ENCODE results near the gene CDH8.
"Not testable (repeated sequence)": the region's sequence is repeated elsewhere in the genome, so short reads cannot be mapped to it uniquely, and the experiment has no call there.

Gene CDH8

DNA sequence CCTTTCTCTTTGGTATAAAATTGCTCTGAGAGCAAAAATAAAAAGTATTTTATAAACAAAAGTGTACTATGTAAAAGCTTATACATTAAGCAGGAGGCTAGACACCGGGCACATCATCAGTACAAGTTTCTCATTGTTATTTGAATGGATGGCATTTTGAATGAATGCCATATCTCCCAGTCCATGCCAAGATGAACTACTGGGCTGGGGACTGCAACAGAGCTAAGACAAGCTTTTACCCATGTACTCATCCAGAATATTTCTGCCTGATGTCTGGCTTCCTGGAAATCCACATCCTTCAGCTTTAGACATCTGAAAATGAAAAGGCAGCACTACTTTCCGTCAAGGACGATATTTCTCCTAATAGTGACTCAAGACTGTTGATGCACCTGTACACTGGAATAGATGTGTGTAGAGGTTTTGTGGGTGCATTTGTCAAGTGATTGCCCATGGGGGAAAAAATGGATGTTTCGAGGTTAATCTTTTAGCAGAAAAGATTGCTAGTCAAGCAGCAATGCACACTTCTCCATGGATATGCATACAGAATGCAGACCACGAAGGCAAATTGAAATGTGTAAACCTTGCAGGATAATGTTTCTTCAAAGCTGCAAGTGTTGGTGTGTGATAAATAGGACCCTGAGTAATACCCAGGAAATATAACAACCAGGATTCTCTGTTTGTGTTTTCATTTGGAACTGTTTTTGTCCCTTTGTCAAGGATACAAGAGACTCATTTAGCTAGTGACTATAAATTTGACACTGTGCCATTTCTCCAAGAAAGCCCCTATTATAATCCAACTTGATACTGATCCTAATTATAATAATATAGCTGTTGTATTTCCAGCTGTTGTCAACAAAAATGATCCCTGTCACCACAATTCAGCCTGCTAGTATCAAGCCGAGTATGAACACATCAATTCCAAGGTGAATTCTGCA, 173.8 kb downstream of the CDH8 start:
- DNase-seq (ENCODE audit: low read depth), result no peak

DNA sequence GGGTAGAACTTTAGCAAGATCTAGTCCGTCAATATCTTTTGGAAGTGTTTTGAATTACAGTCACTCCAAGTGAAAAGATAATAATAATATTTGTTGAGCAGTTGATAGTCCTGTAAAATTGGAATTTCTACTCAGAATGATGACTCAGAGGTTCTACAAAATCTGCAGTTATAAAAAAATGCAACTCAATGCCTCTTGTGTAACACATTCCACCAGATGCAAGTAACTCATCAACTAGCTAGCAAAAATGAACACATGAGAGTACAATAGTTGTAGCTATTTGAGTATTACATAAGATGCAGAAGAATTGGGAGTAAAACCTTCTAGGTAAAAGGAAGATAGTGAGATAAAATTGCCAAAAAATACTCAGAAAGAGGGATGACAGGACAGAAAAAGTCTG, 177.2 kb downstream of the CDH8 start:
- no peak for DNase-seq (ENCODE audit: low read depth)

DNA sequence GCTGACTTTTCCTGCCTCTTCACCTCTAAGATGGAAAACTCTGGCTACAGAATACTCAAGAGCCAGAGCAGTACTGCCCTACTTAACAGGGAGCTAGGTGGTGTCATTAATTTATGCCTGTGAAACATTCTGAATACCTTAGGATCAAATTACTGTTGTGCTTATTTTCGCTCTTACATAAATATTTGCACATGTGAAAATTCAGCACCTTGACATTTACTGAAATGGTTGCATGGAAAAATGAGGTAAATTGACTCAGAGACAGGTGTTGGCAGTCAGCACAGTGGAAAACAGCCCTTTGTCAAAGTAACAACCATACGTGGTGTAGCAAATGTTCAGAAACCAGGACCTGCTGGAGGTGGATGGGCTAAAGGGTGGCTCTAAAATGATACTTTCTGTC, 193.6 kb downstream of the CDH8 start:
- no peak for DNase-seq (ENCODE audit: low read depth)

DNA sequence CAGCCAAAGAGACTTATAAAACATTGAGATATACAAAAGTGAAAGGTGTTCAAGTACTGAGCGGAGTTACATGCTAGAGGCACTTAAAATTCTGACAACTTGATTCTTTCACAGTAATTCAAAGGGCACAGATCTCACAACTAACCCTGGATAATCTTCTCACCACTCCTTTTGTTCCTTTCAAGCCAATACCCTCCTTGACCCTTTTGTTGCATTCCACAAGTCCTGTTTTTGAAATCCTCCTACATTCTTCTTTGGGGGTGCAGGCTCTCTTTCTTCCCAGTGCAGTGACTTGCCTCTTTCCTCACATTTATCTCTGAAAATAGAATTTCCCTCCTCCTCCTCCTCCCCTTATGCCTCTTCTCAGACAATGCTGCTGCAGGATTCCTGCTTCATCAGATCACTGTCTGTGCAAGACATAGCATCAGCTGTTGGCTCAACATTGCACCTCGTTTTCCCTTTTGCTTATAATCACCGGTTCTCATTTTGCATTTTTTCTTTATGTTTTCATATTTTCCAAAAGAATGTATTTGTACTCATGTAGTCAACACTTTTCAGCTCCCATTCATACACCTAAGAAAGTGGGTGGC, 199.3 kb downstream of the CDH8 start:
- DNase-seq (ENCODE audit: low read depth), result no peak

DNA sequence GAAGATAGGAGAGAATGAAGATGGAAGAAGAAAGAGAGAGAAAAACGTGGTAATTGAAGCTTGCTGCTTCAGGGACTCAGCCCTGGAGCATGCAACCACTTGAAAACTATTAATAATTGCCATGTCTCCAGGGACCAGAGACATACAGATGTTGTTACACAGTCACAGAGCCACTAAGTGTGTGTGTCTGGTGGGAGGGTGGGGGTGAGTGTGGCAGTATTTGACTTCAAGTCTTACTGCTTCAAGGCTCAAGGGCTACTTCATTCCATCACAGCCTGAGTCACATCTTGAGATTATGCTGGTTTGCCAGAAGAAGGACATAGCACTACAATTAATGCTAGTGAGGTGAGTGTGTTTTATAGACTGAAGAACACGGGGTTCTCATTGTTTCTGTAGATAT, 202.2 kb downstream of the CDH8 start:
- DNase-seq (ENCODE audit: low read depth), result no peak

DNA sequence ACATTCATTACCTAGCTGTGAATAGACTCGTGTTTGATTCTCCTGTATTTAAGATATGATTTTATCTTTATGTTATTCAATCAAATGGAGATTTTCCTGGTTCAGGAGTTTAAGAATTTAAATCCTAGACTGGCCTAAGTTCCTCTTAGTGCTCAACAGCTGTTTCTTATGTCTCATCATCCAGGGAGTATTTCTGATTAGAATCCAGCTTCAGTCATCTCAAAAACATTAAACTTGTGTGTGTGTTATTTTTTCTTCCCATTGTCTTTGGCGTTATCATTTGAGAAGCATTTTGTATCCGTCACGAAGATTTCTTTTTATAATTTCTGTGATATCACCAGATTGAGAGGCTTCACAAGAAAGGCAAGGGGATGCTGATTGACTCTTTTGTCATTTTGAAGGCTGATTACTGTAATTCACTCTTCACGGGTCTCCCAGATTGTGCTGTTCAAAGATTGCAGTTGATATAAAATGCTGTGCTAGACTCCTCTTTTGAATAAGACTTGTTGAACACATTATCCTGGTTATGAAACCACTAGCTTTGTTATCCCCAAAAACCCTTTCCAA, 204.8 kb downstream of the CDH8 start:
- no peak for DNase-seq (ENCODE audit: low read depth)

DNA sequence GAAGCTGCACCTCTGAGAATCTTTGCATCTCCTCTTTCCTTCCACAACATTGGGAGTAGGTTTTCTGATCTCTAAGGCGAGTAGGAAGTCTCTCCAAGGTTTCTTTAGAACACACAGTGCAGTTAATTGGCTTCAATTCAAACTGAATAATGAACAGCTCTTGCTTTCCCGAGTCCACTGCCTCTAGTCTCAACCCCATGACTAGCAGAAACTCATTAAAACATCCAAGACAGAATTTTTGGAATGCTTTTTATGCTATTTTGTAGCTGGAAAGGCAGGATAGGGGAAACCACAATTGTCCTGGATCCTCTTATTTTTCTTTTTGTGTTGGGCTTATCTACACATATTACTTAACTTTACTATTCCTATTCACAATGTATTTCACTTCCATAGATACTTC, 206.6 kb downstream of the CDH8 start:
- no peak for DNase-seq (ENCODE audit: low read depth)

DNA sequence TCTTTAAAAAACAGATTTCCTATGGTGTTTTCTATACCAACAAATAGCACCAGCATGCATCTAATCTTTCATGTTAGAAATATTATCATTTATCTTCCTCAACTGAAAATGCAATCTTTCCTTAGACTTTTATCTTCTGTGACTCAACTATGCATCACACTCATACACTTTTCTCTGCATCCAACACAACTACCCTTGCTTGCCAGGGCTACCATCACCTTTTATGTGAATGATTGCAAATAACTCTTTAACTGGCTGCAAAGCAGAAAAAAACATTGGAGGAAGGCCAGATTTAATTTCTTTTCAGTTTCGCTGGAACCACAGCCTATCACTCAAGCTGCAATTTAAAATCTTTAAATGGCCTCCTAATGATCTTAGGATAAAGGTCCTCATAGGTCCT, 212.9 kb downstream of the CDH8 start:
- DNase-seq (ENCODE audit: low read depth), result no peak

DNA sequence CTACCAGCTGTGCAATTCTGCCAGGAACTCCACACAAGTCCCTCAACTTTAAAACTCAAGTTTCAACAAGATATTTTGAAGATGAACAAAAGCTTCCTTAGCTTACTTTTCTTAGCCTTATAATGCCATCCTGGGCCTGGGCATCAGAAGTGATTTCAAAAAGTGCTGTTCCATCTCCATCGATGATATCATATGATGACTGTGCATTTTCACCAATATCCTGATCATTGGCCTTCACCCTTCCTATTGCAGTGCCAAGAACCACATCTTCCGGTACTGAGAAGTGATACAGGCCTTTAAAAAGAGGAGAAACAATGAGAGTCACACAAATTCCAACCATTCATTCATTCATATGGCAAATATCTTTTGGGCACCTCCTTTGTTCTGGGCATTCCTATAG, 215.4 kb downstream of the CDH8 start:
- no peak for DNase-seq (ENCODE audit: low read depth)

DNA sequence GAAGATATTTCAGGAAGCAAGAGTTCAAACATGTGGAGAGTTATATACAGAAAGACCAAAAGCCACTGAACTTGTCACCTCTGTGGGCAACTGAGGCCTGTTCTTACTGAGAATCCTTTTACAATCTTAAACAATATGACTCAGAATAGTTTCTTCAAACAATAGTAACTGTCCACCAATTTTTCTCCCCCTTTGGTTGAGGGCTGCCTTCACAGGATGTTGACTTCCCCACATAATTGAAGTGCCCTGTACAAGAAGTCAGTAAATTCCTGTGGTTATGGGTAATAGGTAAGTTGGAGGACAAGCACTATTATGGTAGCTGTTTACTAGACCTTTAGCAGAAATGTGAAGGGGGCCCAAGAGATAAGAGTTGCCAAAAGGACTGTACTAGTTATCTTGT, 215.8 kb downstream of the CDH8 start:
- DNase-seq (ENCODE audit: low read depth), result no peak

DNA sequence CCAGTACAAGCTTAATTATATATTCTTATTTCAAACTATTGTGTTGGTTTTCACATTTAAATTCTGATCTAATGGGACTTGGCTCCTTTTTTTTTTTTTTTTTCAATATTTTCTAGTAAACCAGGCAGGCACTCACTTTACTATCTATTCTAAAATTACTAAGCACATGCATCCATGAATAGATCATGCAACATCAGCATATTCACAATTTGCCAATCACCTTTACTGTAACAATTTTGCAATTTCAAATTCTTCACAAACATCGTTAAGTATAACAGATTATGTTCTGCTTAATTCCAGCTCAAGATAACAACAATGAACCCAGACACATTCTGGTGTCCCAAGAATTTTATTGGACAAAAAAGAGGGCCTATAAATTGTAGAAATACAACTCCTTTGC, 217.4 kb downstream of the CDH8 start:
- DNase-seq (ENCODE audit: low read depth), result no peak

DNA sequence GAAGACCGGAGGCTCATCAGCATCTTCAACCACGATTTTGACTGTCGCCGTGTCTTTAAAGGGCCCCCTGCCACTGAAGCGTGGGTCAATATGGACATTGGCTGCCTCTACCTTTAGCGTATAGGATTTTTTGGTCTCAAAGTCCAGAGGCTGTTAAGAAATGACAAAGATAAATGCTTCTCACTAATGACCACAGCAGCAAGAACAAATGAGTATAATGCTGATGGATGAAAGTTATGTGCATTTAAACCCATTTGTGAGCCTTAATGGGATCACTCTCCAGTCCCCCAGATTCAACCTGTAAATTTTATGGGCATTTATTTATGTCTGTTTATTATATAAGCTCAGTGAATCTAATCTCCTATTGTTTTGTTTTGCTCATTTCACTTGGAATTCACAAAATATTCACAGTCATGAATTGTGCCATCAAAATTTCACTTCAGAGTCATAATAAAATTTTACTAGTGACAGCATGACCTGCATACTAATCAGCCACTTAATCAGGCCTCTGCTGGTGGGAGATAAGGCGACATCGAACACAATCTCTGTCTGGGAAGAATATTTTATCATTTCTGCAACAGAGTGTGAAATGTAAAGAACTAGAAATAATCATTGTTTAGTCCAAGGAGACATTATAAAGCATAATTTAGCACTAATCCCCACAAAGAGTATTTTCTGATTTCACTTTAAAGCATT, 218.5 kb downstream of the CDH8 start:
- DNase-seq (ENCODE audit: low read depth), result no peak

DNA sequence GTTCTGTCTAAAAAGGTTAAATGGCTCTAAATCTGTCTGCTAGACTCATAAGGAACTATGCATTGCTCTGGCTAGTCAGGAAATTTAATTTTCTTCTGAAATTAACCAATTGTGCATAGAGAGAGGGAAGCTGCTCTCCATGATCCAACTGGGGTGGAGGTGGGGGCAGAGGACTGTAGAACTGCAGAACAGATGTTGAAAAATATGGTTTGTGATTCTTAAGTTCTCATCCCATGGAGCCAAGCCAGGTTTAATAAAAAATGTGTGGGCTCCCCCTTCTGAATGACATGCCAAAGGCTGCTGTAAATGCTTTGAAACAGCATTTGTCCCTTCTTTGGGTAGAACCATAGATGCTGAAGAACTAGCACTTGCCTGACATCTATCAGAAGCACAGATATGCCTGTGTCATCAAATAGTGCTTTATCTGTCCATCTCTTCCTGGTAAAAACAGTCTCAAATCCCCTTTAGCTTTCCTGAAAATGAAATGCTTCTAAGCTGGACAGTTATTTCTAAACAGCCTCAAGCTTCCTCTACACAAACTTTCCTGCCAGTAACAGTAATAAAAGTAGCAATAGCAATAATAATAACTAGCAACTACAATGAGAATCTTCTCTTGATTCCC, 221.4 kb downstream of the CDH8 start:
- no peak for DNase-seq (ENCODE audit: low read depth)

DNA sequence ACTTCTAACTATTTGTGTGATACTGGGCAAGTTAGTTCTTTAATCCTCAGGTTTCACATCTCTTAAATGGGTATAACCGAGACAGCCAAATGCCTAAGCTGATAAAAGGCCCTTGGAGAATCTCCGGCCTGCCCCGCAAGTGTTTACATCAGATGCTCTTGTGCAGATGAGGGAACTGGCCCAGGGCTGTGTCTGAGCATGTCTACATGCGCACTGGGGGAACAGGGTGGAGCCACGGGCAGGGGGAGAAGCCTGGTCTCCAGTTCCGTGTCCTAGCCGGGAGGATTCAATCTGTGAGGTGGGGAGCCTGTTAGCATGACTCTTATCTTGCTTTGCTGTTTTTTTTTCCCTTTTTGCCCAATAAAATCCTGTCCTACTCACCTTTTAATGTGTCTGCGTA, 222.9 kb downstream of the CDH8 start:
- no peak for DNase-seq (ENCODE audit: low read depth)

DNA sequence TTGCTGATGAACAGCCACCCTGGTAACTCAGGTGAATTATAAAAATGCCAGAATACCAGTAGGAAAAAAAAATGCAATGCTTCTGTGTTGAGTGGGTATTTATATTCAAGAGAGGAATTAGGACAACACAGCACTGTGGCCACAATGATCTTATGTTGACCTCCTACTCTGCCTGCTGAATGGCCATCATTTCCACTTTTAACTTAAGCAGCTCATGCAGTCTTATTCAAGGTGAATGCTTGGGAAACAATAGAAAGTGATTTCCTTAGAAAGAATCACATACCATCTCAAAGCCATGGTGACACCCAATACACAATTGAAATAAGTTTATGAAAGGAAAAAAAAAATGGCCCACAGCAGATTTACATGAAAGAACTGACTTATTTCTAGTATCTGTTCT, 224.0 kb downstream of the CDH8 start:
- DNase-seq (ENCODE audit: low read depth), result no peak

DNA sequence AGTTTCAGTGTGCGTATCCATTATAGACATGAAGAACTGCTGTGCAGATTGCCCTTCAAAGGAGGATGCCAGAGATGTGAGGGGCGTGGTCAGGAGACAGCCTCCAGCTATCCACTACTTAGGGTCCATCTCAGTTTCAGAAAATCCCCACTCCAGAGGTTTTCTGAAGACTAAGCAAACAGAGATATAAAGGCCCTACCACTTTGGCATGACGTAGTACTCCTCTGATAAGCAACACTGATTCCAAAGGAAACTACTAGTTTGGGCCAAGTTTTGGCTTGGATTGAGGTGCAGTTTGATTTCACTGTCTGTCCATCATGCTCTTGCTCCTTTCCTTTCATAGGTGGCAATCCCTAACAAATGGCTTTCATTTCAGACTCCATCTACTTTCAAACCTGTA, 228.7 kb downstream of the CDH8 start:
- DNase-seq (ENCODE audit: low read depth), result no peak

DNA sequence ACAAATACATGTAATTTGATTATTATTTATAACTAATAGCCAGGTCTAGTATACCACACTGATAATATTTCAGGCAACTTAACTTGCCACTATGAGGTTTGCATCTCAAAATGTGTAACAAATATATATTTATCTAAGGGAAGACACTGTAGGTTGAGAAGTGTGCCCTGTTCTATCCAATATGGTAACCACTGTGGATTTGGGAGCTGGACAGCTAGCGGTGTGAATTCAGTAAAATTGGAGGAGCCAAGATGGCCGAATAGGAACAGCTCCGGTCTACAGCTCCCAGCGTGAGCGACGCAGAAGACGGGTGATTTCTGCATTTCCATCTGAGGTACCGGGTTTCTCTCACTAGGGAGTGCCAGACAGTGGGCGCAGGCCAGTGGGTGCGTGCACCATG, 235.0 kb downstream of the CDH8 start:
- not testable (repeated sequence) for DNase-seq (ENCODE audit: low read depth)

DNA sequence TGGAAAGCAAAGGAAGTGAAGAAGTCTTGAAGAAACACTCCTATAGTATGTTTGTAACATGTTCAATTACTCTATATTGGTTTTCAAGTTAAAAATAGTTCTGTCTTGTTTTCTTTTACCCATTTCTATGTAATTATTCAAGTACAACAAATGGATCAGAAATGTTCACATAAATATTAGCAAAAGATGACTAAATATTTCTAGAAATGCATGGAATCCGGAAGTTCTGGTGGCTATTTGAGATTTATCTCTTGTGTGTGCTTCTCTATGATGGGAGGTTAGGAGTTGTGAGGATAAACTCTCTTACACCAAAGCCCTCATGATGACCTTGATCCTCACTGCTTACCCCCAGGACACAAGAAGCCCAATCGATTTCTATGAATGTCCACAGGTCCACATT, 237.5 kb downstream of the CDH8 start:
- no peak for DNase-seq (ENCODE audit: low read depth)

DNA sequence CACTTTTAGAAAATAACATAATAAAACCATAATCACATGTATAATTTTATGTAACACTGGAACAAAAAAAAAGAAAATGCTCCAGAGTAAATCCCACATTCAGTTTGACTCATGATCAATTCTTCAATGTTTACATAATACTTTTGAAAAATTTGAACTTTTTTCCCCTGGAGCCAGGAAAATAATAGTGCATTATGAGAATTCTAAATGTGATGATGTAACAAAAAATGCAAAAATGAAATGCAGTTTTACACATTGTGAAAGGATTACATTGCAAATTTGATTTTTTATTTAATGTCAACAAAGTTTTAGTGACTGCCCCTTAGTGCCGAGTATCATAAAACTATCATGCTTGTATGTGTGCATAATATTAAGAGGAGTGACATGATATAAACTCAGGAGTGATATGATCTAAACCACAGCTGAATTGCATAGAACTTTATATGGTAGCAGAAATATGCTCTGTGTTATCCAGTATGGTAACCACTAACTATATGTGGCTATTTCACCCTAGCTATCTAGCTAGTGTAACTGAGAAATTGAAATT, 238.2 kb downstream of the CDH8 start:
- DNase-seq (ENCODE audit: low read depth), result no peak

DNA sequence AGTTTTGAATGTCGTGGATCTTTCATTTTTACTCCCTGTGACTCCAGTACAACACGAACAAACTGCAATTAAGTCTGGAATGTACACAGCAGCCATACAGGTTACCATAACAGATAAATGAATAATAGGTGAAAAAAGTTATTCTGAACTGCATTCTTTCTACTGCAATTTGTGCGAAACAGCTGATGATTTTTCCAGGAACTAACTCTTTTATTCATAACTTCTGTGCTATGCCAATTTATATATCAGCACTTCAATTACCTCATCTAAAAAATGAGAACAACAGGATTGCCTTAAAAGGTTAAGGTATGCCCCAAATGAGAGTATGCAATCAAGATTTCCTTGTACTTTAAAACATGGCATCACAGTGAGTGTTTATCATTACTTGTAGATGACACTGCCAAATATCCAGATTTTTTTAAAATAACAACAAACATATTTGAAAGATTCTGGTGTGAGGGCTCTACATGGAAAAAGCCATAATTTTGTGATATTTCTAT, 238.9 kb downstream of the CDH8 start:
- DNase-seq (ENCODE audit: low read depth), result no peak

DNA sequence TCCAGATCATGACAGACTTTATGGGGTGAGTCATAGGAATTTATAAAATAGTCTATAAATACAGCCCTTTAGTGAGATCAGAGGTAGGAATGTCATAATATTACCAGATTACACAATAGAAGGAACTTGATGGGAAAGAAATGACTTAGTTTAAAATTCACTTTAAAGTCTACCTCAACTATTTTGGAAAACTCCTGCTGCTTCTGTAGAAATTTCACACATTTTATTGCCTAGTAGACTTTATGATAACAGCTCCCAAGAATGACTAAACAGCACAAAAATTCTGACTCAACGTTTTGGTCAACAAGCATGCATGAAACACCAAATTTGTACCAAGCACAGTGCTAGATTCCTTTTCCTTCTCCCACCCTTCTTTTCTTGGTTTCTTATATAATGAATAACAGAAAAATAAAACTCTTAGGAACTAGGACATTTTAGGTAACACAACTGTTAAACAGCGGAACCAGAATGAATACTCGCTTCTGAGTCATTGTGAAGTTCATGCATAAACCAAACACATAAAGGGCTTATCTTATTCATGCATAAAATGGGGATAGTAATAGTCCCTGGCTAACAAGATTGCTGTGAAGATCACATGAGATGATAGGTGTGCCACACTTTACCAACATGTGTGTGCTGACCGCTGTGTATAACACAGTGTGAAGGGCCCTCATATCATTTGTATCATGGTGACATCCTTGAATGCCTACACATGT, 243.9 kb downstream of the CDH8 start:
- DNase-seq (ENCODE audit: low read depth), result no peak

All from fibroblast of gingiva (primary cell).